K562 (cell line): ENCODE data around the gene ANKH. TPM values are rescaled to one million over a fixed set of nuclear protein-coding genes. Genes with fewer than 3 reads are reported as not detected.

Experiments
- ATAC-seq: fragments of 200-7000 bp; cut with Tn5 transposase; 3 replicates; pipeline ENCODE4 v1.9.1; 2020; ENCODE audit warnings: moderate library complexity
- BruUV-seq: library from RNA; stranded (reverse); fragments of 400-500 nt; replicated peaks from 2 replicates; lab custom pipeline; 2021; lab: Mats Ljungman, UMichigan
- CTCF ChIA-PET: fragments of 300-600 bp; formaldehyde crosslinking; extraction: SDS; loops from one replicate; lab custom pipeline; 2021; ENCODE audit warnings: low intra/inter-chr PET ratio; lab: Yijun Ruan, JAX
- POLR2A ChIA-PET: fragments of 300-600, 350-650 bp; sonication (Branson Sonifier 250); formaldehyde crosslinking; extraction: SDS; loops from one replicate; lab custom pipeline; 2021; ENCODE audit warnings: antibody characterized with exemption, inconsistent platforms; lab: Yijun Ruan, JAX
- DNase-seq, 4 experiments: peaks; one replicate each; pipeline versions ENCODE4 v3.0.0 to v3.0.0-alpha.2; 2011 to 2018; ENCODE audit warnings: low spot score in 3 of 4, mixed read lengths in 3 of 4; ENCODE audit errors: extremely low read depth in 1 of 4
- FAIRE-seq: peaks from 2 replicates; lab custom pipeline; 2011; peaks lifted over from hg19 to GRCh38; lab: Jason Lieb, UNC
- H2AFZ ChIP-seq: 2 replicates; pipeline ENCODE4 v1.6.0; 2011; ENCODE audit warnings: low read depth, low read length, control low read depth, inconsistent platforms
- H3K27ac ChIP-seq: fragments of 200-600 bp; 3 replicates; pipeline ENCODE4 v1.8.0; 2011; ENCODE audit warnings: low read depth, mild to moderate bottlenecking, control low read depth, inconsistent platforms, low read length, moderate library complexity, mixed read lengths; ENCODE audit errors: extremely low read depth
- H3K27me3 ChIP-seq, 2 experiments: fragments of 300-600 bp in 1 of 2; 2 replicates in 1 of 2; 3 replicates in 1 of 2; pipeline versions ENCODE4 v1.6.0 to v1.8.0; 2011; ENCODE audit warnings: inconsistent platforms in 2 of 2, low read length in 2 of 2, mild to moderate bottlenecking in 1 of 2, mixed read lengths in 1 of 2, moderate library complexity in 1 of 2; ENCODE audit not compliant: control insufficient read depth in 2 of 2, insufficient read depth in 2 of 2
- H3K36me3 ChIP-seq: fragments of 300-600 bp; 3 replicates; pipeline ENCODE4 v1.8.0; 2011; ENCODE audit warnings: mild to moderate bottlenecking, low read length, inconsistent platforms; ENCODE audit not compliant: control insufficient read depth, insufficient read depth
- H3K4me1 ChIP-seq, 2 experiments: fragments of 200-600 bp in 1 of 2; replicated peaks in 1 of 2; 2 replicates in 1 of 2; 3 replicates in 1 of 2; pipeline versions ENCODE4 v1.5.1 to v1.8.0; 2011; ENCODE audit warnings: inconsistent platforms in 2 of 2, low read length in 2 of 2, mild to moderate bottlenecking in 1 of 2, mixed read lengths in 1 of 2, moderate library complexity in 1 of 2; ENCODE audit not compliant: control insufficient read depth in 2 of 2, insufficient read depth in 2 of 2
- H3K4me2 ChIP-seq: 2 replicates; pipeline ENCODE4 v1.6.1; 2011; ENCODE audit warnings: low read length, control low read depth, inconsistent platforms, mixed read lengths; ENCODE audit not compliant: insufficient read depth
- H3K4me3 ChIP-seq: fragments of 200-600 bp; sonication (generic), shearing (Covaris generic); 2 replicates; pipeline ENCODE4 v1.5.1; 2016; ENCODE audit warnings: control low read depth, inconsistent platforms
- H3K79me2 ChIP-seq: fragments of 200-600 bp; 3 replicates; pipeline ENCODE4 v1.8.0; 2011; ENCODE audit warnings: low read length, inconsistent platforms; ENCODE audit not compliant: control insufficient read depth, insufficient read depth
- H3K9ac ChIP-seq, 2 experiments: 2 replicates each; pipeline versions ENCODE4 v1.6.0 to v1.6.1; 2011; ENCODE audit warnings: low read depth in 2 of 2, low read length in 2 of 2, control low read depth in 1 of 2, inconsistent platforms in 1 of 2, mild to moderate bottlenecking in 1 of 2, mixed read lengths in 1 of 2; ENCODE audit not compliant: insufficient read depth in 1 of 2
- H3K9me1 ChIP-seq: one replicate; pipeline ENCODE4 v1.6.0; 2011; ENCODE audit warnings: inconsistent platforms, mild to moderate bottlenecking, low read length, moderate library complexity; ENCODE audit not compliant: control insufficient read depth, insufficient read depth
- H3K9me3 ChIP-seq: replicated peaks from 2 replicates; pipeline ENCODE4 v1.5.1; 2011; ENCODE audit warnings: low read depth, low read length, inconsistent platforms; ENCODE audit not compliant: control insufficient read depth, insufficient read depth
- H4K20me1 ChIP-seq: replicated peaks from 2 replicates; pipeline ENCODE4 v1.6.1; 2011; ENCODE audit warnings: low read length, inconsistent platforms, mixed read lengths; ENCODE audit not compliant: control insufficient read depth, insufficient read depth
- CUX1 ChIP-seq: fragments of 200-800 bp; sonication (Bioruptor generic); IDR thresholded peaks from 2 replicates; pipeline ENCODE4 v1.6.1; 2016; ENCODE audit warnings: missing genetic modification characterization, missing compliant biosample characterization
- ETV6 ChIP-seq, 3 experiments: fragments of 150-350 bp in 1 of 3; sonication (generic) in 1 of 3; formaldehyde crosslinking in 1 of 3; IDR thresholded peaks; 2 replicates each; pipeline versions ENCODE4 v1.6.1 to v1.8.0; 2014 to 2022; ENCODE audit warnings: borderline replicate concordance in 2 of 3, low read depth in 2 of 3, antibody characterized with exemption in 1 of 3, low read length in 1 of 3, mild to moderate bottlenecking in 1 of 3, missing genetic modification reagents in 1 of 3
- FOXM1 ChIP-seq, 2 experiments: fragments of 450-650 bp in 1 of 2; sonication (generic) in 1 of 2; formaldehyde crosslinking in 1 of 2; IDR thresholded peaks; 2 replicates each; pipeline versions ENCODE4 v1.6.1 to v1.9.0; 2017 to 2022; ENCODE audit warnings: low read depth in 2 of 2, mild to moderate bottlenecking in 2 of 2, missing genetic modification reagents in 1 of 2, moderate library complexity in 1 of 2
- TARDBP ChIP-seq: fragments of 450-650 bp; IDR thresholded peaks from 2 replicates; pipeline ENCODE4 v1.6.1; 2016
- TCF3 ChIP-seq: sonication (generic); formaldehyde crosslinking; IDR thresholded peaks from 2 replicates; pipeline ENCODE4 v1.4.0; 2020; ENCODE audit warnings: mild to moderate bottlenecking, missing genetic modification reagents
- ZC3H4 ChIP-seq: sonication (generic); formaldehyde crosslinking; IDR thresholded peaks from 2 replicates; pipeline ENCODE4 v1.9.0; 2021; ENCODE audit warnings: missing genetic modification reagents, borderline replicate concordance
- ZC3H8 ChIP-seq: fragments of 450-650 bp; IDR thresholded peaks from 2 replicates; pipeline ENCODE4 v1.6.1; 2017
- ZNF324 ChIP-seq: fragments of 250-450 bp; sonication (Bioruptor Pico); IDR thresholded peaks from 2 replicates; pipeline ENCODE4 v1.4.0; 2020; ENCODE audit warnings: mild to moderate bottlenecking
- ZNF444 ChIP-seq: fragments of 250-450 bp; sonication (Bioruptor Pico); IDR thresholded peaks from 2 replicates; pipeline ENCODE4 v1.4.0; 2020; ENCODE audit warnings: mild to moderate bottlenecking, moderate library complexity
- ZNF584 ChIP-seq: fragments of 200-800 bp; sonication (Bioruptor generic); IDR thresholded peaks from 2 replicates; pipeline ENCODE4 v1.6.1; 2016; ENCODE audit warnings: low read depth, mild to moderate bottlenecking, missing genetic modification characterization, missing compliant biosample characterization
- ZNF77 ChIP-seq: fragments of 250-450 bp; sonication (Bioruptor Pico); IDR thresholded peaks from 2 replicates; pipeline ENCODE4 v1.5.0; 2020
- WGBS: fragments of 100-300 bp; shearing (Covaris generic); methylation state at CpG from one replicate; pipeline ENCODE4 v1.1.6; 2016; ENCODE audit warnings: low coverage, mixed read lengths; ENCODE audit not compliant: insufficient coverage; ENCODE audit errors: missing lambda C conversion rate; 5-methylcytosine and 5-hydroxymethylcytosine counted together
- in situ Hi-C: fragments of 300-500 bp; cut with MboI; formaldehyde crosslinking; loops from 4 replicates; pipeline ENCODE4 v1.15.0; 2018; ENCODE audit warnings: inconsistent platforms, mixed read lengths
- intact Hi-C: fragments of 100-400 bp; cut with micrococcal nuclease; formaldehyde crosslinking; loops from 2 replicates; pipeline ENCODE4 v1.14.2; 2022
- polyA plus RNA-seq, 8 experiments: library from polyadenylated mRNA; depleted of rRNA in 4 of 8; stranded (reverse) in 5 of 8; unstranded in 3 of 8; fragments of >200 nt; fragmentation: Nextera tagmentation in 2 of 8; fragmentation: Illumina TruSeq in 1 of 8; extraction: Ambion mirVana in 2 of 8; extraction: Trizol in 1 of 8; gene quantifications; 2 replicates each; pipeline versions ENCODE4 v1.2.1 to v1.2.3, GENCODE V29; 2011 to 2014; ENCODE audit warnings: inconsistent platforms in 1 of 8, missing spikeins in 1 of 8
- total RNA-seq, 7 experiments: library from RNA; depleted of rRNA in 6 of 7; stranded (reverse); fragments of >200 nt in 6 of 7; fragmentation: Illumina TruSeq in 2 of 7; extraction: Trizol in 2 of 7; gene quantifications; 2 replicates each; pipeline versions ENCODE4 v1.2.1 to v1.2.3, GENCODE V29; 2011 to 2021; ENCODE audit warnings: low replicate concordance in 1 of 7

Gene ANKH
- total and polyA plus RNA-seq, 9 of the 15 experiments (the other 6 are each of a cell fraction or from before 2014, with no cell fraction given): 0.79 to 12.2 (median 4.5) TPM

DNA sequence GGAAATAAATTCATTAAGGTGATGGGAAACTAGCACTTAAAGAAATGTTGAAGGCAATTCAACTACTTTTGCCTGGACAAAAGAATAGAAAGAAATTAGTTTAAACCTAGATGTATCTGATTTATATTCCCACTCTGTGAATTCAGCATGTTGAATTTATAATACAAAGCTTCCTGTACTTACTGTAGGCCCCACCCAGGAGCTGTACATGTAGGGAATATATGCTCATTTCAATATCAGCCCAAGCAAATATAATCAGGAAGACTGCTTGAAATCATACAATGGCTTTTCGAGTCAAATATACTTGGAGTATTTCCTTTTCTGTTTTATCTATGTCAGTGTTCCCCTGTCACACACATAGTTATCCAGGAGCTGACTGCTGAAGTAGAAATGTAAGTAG, 105.0 kb downstream of the ANKH start:
- Histone ChIP-seq H3K4me2 (no peak overlapping the region), H3K27me3 (peaks cover 10 to 11% of the 10 kb centered on the region in 2 experiments; a peak in 4 of 5 replicates), H3K9me1 (no peaks in the 10 kb centered on the region), H2AFZ (no peak overlapping the region), H3K4me1 (no peaks in the 10 kb centered on the region), H3K4me3 (no peak overlapping the region)
- no peak for DNase-seq
- intact Hi-C loops: no loop called here
- 0% methylated on average over 1 of the region's 1 CpG for WGBS
- POLR2A ChIA-PET: no interaction called here
- in situ Hi-C loops: no loop called here
- no peak for FAIRE-seq
- TF ChIP-seq TARDBP: no peak
- TF ChIP-seq TCF3: no peak
- TF ChIP-seq, all 486 proteins: peak for 0
- no peaks in the 10 kb centered on the region for H3K9me3 ChIP-seq
- no TSS peak for BruUV-seq
- no peak for ATAC-seq
- H3K36me3 ChIP-seq: no peaks in the 10 kb centered on the region
- CTCF ChIA-PET: no interaction called here
- no peak overlapping the region for H3K9ac ChIP-seq
- H4K20me1 ChIP-seq: 0 out of 2 replicates have a peak, but pooled peaks cover 3% of the 10 kb centered on the region
- H3K27ac ChIP-seq: no peak overlapping the region
- no peaks in the 10 kb centered on the region for H3K79me2 ChIP-seq

- Histone ChIP-seq H3K4me1 (no peaks in the 10 kb centered on the region), H3K79me2 (no peaks in the 10 kb centered on the region), H3K36me3 (no peaks in the 10 kb centered on the region), H3K9ac (no peak overlapping the region), H3K4me2 (no peak overlapping the region), H2AFZ (no peak overlapping the region), H3K27me3 (peaks cover 10 to 12% of the 10 kb centered on the region in 2 experiments), H4K20me1 (peaks cover 3% of the 10 kb centered on the region; the same call in 1 of the 2 replicates), H3K9me1 (no peaks in the 10 kb centered on the region), H3K4me3 (no peak overlapping the region), H3K27ac (no peak overlapping the region), H3K9me3 (no peaks in the 10 kb centered on the region)
- POLR2A ChIA-PET: interaction anchor here (0.7 to 1.6 kb wide), 2 partner anchors 9 to 10 kb away, joined by 3 to 7 read pairs; no protein-coding TSS in a partner anchor
- no peak for FAIRE-seq
- CTCF ChIA-PET: no interaction called here
- in situ Hi-C loops: no loop called here
- intact Hi-C loops: no loop called here
- ATAC-seq: no peak
- no TSS peak for BruUV-seq
- DNase-seq: no peak
- WGBS: 7% methylated on average over 3 of the region's 3 CpGs
- TF ChIP-seq ZNF584 (CRISPR knock-in tag) (no peak), ZNF324 (CRISPR knock-in tag) (no peak), CUX1 (no peak), ZNF77 (no peak), ZNF444 (CRISPR knock-in tag) (no peak), ZC3H4 (no peak), FOXM1 (IDR thresholded peaks at IDR 0.05; ENCODE audit: low read depth) (no peak), FOXM1 (CRISPR knock-in tag; IDR thresholded peaks at IDR 0.05; ENCODE audit: low read depth) (no peak), ETV6 (IDR thresholded peaks at IDR 0.05; ENCODE audit: borderline replicate concordance in 1 of 2, low read depth in 2 of 2, low read length in 1 of 2) (no peak), ETV6 (CRISPR knock-in tag; IDR thresholded peaks at IDR 0.05; ENCODE audit: borderline replicate concordance) (no peak), ZC3H8 (no peak)
These were observed 106.0 kb downstream of the ANKH start for GRCh38 chr5:14765587-14765986.
